Measurements from ENCODE around the gene SLC2A11.

DNA sequence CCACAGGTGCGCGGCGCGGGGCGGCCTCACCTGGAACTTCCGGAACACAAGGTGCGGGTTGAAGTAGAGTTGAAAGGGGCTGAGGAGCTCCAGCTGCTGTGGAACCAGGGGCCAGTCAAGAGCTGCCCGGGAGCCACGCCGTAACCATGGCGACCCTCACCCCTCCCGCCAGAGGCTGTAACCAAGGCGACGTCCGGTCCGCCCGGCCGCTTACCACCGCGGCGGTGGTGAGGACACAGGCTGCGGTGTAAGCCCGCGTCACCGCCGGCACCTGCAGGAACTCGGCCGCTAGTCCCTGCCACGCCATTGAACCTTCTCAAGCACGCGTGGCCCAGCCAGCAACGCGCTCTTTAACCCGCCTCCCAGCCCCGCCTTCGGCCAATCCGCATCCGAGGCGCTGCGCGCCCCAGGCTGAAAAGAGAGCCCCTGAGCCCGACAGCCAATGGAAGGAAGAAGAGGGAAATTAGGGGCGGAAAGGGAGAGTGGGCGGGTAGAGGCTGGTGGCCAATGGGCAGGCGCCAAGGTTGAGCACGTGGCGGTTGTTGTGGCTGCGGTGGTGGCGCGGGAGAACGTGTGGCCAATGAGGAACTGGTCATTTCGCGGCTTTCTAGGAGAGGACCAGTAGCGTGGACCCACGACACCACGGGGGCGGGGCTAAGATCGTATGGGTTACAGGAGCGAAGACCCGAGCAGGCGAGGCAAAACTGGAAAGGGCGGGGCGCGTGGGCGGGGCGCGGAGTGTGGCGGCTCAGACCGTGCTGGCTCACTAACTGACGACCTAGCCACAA is 18.8 kb upstream of the SLC2A11 start, which contains the start of gene DERL3:
- TF ChIP-seq, protein P1, sequence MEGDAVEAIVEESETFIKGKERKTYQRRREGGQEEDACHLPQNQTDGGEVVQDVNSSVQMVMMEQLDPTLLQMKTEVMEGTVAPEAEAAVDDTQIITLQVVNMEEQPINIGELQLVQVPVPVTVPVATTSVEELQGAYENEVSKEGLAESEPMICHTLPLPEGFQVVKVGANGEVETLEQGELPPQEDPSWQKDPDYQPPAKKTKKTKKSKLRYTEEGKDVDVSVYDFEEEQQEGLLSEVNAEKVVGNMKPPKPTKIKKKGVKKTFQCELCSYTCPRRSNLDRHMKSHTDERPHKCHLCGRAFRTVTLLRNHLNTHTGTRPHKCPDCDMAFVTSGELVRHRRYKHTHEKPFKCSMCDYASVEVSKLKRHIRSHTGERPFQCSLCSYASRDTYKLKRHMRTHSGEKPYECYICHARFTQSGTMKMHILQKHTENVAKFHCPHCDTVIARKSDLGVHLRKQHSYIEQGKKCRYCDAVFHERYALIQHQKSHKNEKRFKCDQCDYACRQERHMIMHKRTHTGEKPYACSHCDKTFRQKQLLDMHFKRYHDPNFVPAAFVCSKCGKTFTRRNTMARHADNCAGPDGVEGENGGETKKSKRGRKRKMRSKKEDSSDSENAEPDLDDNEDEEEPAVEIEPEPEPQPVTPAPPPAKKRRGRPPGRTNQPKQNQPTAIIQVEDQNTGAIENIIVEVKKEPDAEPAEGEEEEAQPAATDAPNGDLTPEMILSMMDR (IDR thresholded peaks at IDR 0.05 in 2 of 3, conservative IDR thresholded peaks at IDR 0.05 in 1 of 3; ENCODE audit: control insufficient read depth in 2 of 3, extremely low read depth in 1 of 3, insufficient read depth in 1 of 3, low read depth in 3 of 3, low read length in 3 of 3), result no peak
- TF ChIP-seq NR2C2 (IDR thresholded peaks at IDR 0.05; ENCODE audit: borderline replicate concordance, control insufficient read depth, insufficient read length, low read depth) (no peak), HDAC2 (IDR thresholded peaks at IDR 0.05) (peak; percentile 83; the same call in 1 of the 2 replicates), POLR2A (IDR thresholded peaks at IDR 0.05; ENCODE audit: low read depth, low read length) (peak; percentile 70), GABPA (IDR thresholded peaks at IDR 0.05; ENCODE audit: low read depth) (no peak), EP300 (IDR thresholded peaks at IDR 0.05; ENCODE audit: borderline replicate concordance in 1 of 2, control insufficient read depth in 1 of 2, low read depth in 2 of 2, low read length in 2 of 2) (no peak; a peak in 1 of 4 replicates), CHD1 (IDR thresholded peaks at IDR 0.05; ENCODE audit: low read depth, low read length) (no peak)
- TF ChIP-seq, protein P2, sequence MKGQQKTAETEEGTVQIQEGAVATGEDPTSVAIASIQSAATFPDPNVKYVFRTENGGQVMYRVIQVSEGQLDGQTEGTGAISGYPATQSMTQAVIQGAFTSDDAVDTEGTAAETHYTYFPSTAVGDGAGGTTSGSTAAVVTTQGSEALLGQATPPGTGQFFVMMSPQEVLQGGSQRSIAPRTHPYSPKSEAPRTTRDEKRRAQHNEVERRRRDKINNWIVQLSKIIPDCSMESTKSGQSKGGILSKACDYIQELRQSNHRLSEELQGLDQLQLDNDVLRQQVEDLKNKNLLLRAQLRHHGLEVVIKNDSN (IDR thresholded peaks at IDR 0.05; ENCODE audit: borderline replicate concordance, extremely low read length, insufficient read depth, low read depth, low read length), result peak; percentile 88

Measured in GM12878 (cell line).